Breast epithelium (tissue), 3 donors: Measurements from ENCODE around the gene DRD3.

ENCODE experiments used
- CTCF ChIP-seq, 3 donors: fragments of 450-650 bp; IDR thresholded peaks; one replicate each; pipeline ENCODE4 v1.5.1; 2016 to 2017; ENCODE audit warnings: antibody characterized with exemption in 3 of 3, mild to moderate bottlenecking in 3 of 3, moderate library complexity in 3 of 3
- POLR2A ChIP-seq: fragments of 450-650 bp; IDR thresholded peaks from one replicate; pipeline ENCODE4 v1.6.1; 2016; ENCODE audit warnings: antibody characterized with exemption, mild to moderate bottlenecking, moderate library complexity
- POLR2AphosphoS5 ChIP-seq, 3 donors: sonication (generic); formaldehyde crosslinking; IDR thresholded peaks; one replicate each; pipeline ENCODE4 v1.6.1; 2017; ENCODE audit warnings: antibody characterized with exemption in 3 of 3

GRCh38 chr3:114216186-114216970 lies 37.5 kb upstream of the DRD3 start:
- TF ChIP-seq CTCF (IDR thresholded peaks at IDR 0.05) = no peak
- TF ChIP-seq POLR2A = no peak
- no peak for TF ChIP-seq POLR2AphosphoS5 (IDR thresholded peaks at IDR 0.05)
